Left lung (tissue), 10 donors: Measurements from ENCODE around the gene FGD2. TPM values are rescaled to one million over a fixed set of nuclear protein-coding genes. Genes with fewer than 3 reads are reported as not detected.

Experiments
- ATAC-seq: fragments of 200-7000 bp; cut with Tn5 transposase; one replicate; pipeline ENCODE4 v1.9.1; 2020; ENCODE audit warnings: moderate library complexity
- DNase-seq, 4 donors: peaks; one replicate each; pipeline ENCODE4 v3.0.0-alpha.2; 2013 to 2020
- H3K27ac ChIP-seq, 2 donors: fragments of 200-600 bp; sonication (generic) in 1 of 2; one replicate each; pipeline versions ENCODE4 v1.5.0 to v1.8.0; 2020 to 2021
- H3K27me3 ChIP-seq, 2 donors: fragments of 200-600 bp; sonication (generic) in 1 of 2; one replicate each; pipeline versions ENCODE4 v1.5.0 to v1.8.0; 2020 to 2021
- H3K36me3 ChIP-seq, 2 donors: fragments of 200-600 bp; sonication (generic) in 1 of 2; one replicate each; pipeline versions ENCODE4 v1.5.0 to v1.8.0; 2020 to 2021
- H3K4me1 ChIP-seq, 2 donors: fragments of 200-600 bp; one replicate each; pipeline ENCODE4 v1.8.0; 2021
- H3K4me3 ChIP-seq, 2 donors: fragments of 200-600 bp; sonication (generic) in 1 of 2; one replicate each; pipeline versions ENCODE4 v1.5.0 to v1.8.0; 2020 to 2021; ENCODE audit warnings: mild to moderate bottlenecking in 1 of 2
- H3K9me3 ChIP-seq, 2 donors: fragments of 200-600 bp; sonication (generic) in 1 of 2; one replicate each; pipeline versions ENCODE4 v1.5.0 to v1.8.0; 2020 to 2021
- CTCF ChIP-seq, 2 donors: fragments of 200-600 bp; sonication (generic) in 1 of 2; IDR thresholded peaks; one replicate each; pipeline versions ENCODE4 v1.5.0 to v1.8.0; 2021; ENCODE audit warnings: antibody characterized with exemption in 2 of 2
- intact Hi-C, 2 donors: fragments of 100-400 bp; cut with DNase I; formaldehyde crosslinking; loops; one replicate each; pipeline versions ENCODE4 v1.11.2 to v1.14.2; 2022
- polyA plus RNA-seq, 6 donors: library from polyadenylated mRNA; unstranded; fragments of 120-200 nt; gene quantifications; one replicate each; pipeline ENCODE4 v1.2.1, GENCODE V29; 2013; ENCODE audit not compliant: insufficient read length in 6 of 6
- total RNA-seq, 2 donors: library from RNA; stranded (reverse); fragmentation: NEBNext Ultra II Directional; extraction: Animal tissue kit (Norgen Biotek cat#: 25700); gene quantifications; one replicate each; pipeline ENCODE4 v1.2.1, GENCODE V29; 2021
- donor health status: DM: no; HTN: yes; CAD: no.
- donor health status: DM: no; HTN: no; CAD: no.

Gene FGD2
- total and polyA plus RNA-seq, 8 donors: 3.9 to 60.3 (median 4.7) TPM

DNA sequence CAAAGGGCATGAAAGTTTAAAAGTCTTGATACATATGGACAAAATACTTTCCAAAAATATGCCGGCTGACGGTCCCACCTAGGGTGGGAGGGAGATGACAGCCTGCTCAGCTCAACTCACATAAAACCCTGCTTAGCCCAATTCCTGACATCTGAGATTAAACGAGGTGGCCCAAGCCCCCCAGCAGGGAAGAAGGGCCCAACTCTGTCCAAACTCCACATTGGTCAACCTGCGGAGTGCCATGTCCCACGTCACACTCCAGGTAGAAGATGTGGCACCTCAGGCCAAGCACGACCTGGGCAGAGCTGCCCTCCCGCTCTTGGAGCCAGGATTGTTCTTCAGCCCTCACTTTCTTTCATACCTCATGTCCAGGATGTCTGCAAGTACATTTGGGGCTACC lies 48.2 kb downstream of the FGD2 start:
- H3K27me3 ChIP-seq: no peaks in the 10 kb centered on the region
- no peak overlapping the region for H3K27ac ChIP-seq
- H3K9me3 ChIP-seq: no peaks in the 10 kb centered on the region
- ATAC-seq: no peak
- peaks cover 5 to 39% of the 10 kb centered on the region in 2 donors for H3K4me1 ChIP-seq
- no peaks in the 10 kb centered on the region for H3K36me3 ChIP-seq
- H3K4me3 ChIP-seq: no peak overlapping the region
- intact Hi-C loops: loop anchor here (5.0 to 10.0 kb wide), 2 partner anchors 119 to 121 kb away; partner anchors contain the start of gene PIM1 (in 2 of the 2)
- no peak for TF ChIP-seq CTCF (IDR thresholded peaks at IDR 0.05)
- DNase-seq: no peak

- TF ChIP-seq CTCF (IDR thresholded peaks at IDR 0.05): no peak
- no peak for DNase-seq
- intact Hi-C loops: loop anchor here (5.0 to 10.0 kb wide), 2 partner anchors 118 to 121 kb away; partner anchors contain the start of gene PIM1 (in 2 of the 2)
- no peak overlapping the region for H3K4me3 ChIP-seq
- no peaks in the 10 kb centered on the region for H3K36me3 ChIP-seq
- no peak overlapping the region for H3K27ac ChIP-seq
- H3K27me3 ChIP-seq: no peaks in the 10 kb centered on the region
- peaks cover 8 to 39% of the 10 kb centered on the region in 2 donors for H3K4me1 ChIP-seq
- no peak for ATAC-seq
- H3K9me3 ChIP-seq: no peaks in the 10 kb centered on the region
Measured at GRCh38 chr6:37054171-37054570, 48.7 kb downstream of the FGD2 start.

DNA sequence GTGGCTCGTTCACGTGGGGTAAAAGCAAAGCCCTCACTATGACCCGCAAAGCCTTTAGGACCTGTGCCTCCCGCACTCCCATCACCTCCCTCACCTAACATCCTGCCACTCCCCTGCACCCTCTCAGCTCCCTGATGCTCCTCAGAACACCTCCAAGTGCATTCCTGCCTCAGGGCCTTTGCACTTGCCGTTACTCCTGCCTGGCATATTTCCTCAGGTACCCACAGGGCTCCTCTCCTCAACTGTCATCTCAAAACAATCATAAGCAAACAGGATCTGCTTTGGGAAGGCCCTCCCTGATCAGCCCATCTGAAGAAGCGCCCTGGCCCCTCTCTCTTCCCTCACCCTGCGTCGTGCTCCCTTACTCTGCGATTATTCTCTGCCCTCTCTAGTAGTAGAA lies 49.1 kb downstream of the FGD2 start:
- Histone ChIP-seq H3K4me3 (no peak overlapping the region), H3K36me3 (no peaks in the 10 kb centered on the region), H3K4me1 (peaks cover 12 to 39% of the 10 kb centered on the region in 2 donors), H3K9me3 (no peaks in the 10 kb centered on the region), H3K27me3 (no peaks in the 10 kb centered on the region), H3K27ac (no peak overlapping the region)
- DNase-seq: no peak
- no peak for TF ChIP-seq CTCF (IDR thresholded peaks at IDR 0.05)
- intact Hi-C loops: loop anchor here (5.0 to 10.0 kb wide), 2 partner anchors 118 to 120 kb away; partner anchors contain the start of gene PIM1 (in 2 of the 2)
- no peak for ATAC-seq

GRCh38 chr6:37056112-37056403 lies 50.6 kb downstream of the FGD2 start:
- Histone ChIP-seq H3K27ac (no peak overlapping the region), H3K36me3 (no peaks in the 10 kb centered on the region), H3K27me3 (no peaks in the 10 kb centered on the region), H3K4me3 (no peak overlapping the region), H3K4me1 (peaks cover 18 to 38% of the 10 kb centered on the region in 2 donors), H3K9me3 (no peaks in the 10 kb centered on the region)
- no peak for TF ChIP-seq CTCF (IDR thresholded peaks at IDR 0.05)
- DNase-seq: peak in 1 of 4 donors; percentile 63
- intact Hi-C loops: loop anchor here in 1 of 2 donors (10.0 kb wide), 1 partner anchor 119 kb away; the partner anchor contains the start of gene PIM1
- no peak for ATAC-seq

DNA sequence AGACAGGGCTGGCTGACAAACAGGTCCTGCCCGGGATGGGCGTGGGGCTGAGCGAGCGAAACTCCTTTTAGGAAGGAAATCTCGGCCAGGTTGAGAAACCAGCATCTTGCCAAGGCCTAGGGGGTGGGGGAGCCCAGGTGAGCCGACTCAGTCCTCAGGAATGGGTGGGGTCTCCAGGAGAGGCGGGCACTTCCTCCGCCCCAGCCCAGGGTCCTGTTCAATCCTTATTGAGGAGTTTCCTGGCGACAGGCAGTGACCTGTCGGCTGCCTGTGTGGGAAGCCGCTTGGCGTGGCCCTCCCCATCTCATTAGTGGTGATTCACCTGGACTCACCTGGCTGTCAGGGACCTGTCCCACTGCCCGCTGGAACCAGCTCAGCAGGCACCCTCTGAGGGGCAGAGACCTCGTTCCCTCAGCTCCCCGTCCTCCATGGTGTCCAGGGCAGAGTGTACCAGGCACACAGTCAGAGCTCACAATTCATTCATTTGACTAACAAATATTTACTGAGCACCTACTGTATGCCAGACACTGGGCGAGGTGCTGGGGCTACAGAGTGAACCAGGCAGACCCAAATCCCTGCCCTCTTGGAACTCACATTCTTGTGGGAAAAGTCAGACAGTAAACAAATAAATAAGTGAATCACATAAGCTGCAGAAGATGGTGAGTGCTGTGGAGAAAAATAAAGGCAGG lies 51.1 kb downstream of the FGD2 start:
- ATAC-seq: no peak
- no peak for TF ChIP-seq CTCF (IDR thresholded peaks at IDR 0.05)
- intact Hi-C loops: loop anchor here in 1 of 2 donors (10.0 kb wide), 1 partner anchor 118 kb away; the partner anchor contains the start of gene PIM1

More for the DNA sequence above, 51.1 kb downstream of the FGD2 start:
- Histone ChIP-seq H3K4me3 (no peak overlapping the region), H3K4me1 (peaks cover 16 to 33% of the 10 kb centered on the region in 2 donors), H3K36me3 (no peaks in the 10 kb centered on the region), H3K9me3 (no peaks in the 10 kb centered on the region), H3K27me3 (no peaks in the 10 kb centered on the region), H3K27ac (no peak overlapping the region)
- peak in 1 of 4 donors; percentile 68 for DNase-seq
